HG03139 (cell line): ENCODE measurements around the gene RRBP1.
"Not testable (repeated sequence)": the region's sequence is repeated elsewhere in the genome, so short reads cannot be mapped to it uniquely, and the experiment has no call there.

Experiments
- ATAC-seq: cut with Tn5 transposase; IDR thresholded peaks from one replicate; pipeline ENCODE4 v1.9.1; 2021; ENCODE audit not compliant: unreplicated experiment

RRBP1 gene

DNA sequence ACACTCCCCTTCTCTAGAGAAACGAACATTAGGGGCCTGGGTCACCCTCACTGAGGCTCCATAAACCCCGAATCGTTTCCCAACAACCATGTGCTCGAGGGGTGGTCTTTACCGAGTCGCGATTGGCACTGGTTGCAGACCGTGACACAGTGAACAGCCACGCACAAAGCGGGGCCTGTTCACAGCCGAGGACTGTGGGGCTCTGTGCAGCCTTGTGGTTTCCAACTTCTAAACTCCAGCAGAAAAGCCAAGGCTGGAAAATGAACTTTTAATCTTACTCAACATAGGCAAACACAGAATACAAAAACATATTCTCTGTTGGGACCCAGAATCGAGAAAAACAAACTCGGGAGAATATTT, 19.0 kb downstream of the RRBP1 start:
- no peak for ATAC-seq

DNA sequence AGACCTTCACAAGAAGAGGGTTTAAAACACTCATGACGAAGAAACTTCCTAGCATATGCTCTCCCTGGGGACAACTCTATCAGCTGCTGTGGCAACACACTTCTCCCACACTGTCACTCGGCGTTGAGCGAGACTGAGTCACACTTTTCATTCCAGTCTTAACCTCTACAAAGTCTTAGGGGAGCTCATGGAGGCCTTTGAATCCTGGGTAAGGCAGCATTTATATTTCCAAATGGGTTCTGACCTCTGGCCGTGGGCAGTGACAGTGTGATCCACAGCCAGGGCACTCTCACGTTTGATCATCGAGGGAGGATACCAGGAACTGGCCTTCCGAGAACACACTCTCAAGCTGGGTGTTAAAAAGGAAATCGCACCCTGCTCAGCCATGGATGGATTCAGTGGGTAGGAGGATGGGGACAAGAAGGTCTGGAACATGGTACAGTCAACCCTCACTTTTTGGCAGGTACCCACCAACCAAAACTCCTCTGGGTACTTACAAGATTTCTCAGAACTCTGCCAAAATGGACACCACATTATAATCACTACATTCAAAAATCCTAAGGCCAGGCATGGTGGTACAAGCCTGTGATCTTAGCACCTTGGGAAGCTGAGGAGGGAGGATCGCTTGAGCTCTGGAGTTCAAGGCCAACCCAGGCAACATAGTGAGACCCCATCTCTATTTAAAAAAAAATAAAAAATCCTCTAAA, 19.6 kb downstream of the RRBP1 start:
- no peak for ATAC-seq

DNA sequence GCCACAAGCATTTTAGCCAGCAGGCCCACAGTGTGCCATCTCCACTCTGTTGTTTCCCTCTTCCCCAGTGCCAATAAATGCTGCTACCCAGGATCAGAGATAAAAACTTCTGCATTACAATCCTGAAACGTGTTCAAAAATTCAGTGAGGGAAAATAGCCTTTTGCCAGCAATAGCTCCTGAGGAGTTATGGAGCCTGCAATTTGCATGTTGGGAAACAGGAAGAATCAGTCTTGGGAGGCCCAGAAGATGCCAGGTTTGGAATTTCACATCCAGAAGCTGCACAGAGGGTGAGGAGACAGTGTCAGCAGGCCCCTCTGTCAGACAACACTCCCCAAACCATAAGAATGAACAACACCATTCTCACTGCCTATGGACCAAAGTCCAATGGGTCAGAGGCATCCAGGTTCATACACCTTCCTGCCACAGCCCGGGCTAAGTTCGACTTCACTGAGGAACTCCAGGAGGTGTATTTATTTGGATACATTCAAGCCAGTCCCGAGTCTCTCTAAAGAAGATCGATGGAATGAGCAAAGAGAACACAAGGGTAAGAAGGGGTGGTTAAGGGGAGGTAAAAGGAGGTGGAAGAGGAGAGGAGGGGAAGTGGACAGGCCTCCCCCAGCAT, 20.8 kb downstream of the RRBP1 start:
- no peak for ATAC-seq

DNA sequence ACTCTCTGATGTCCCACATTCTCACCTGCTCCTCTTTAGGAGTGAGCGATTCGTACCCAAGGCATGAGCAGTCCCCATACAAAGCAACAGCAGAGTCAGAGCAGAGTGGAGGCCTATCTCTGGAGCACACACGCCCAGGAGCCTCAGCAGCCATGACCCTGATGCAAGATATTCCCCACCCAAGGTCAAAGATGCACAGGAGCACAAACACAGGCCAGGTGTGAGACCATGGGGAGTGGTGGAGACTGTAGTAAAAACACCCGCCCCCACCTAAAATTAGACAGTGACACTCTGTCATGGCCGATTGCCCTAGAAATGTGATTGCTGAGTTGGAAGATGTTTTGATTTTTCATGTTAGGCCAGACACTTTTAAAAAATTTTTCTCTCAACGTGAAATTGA, 21.4 kb downstream of the RRBP1 start:
- ATAC-seq = no peak

DNA sequence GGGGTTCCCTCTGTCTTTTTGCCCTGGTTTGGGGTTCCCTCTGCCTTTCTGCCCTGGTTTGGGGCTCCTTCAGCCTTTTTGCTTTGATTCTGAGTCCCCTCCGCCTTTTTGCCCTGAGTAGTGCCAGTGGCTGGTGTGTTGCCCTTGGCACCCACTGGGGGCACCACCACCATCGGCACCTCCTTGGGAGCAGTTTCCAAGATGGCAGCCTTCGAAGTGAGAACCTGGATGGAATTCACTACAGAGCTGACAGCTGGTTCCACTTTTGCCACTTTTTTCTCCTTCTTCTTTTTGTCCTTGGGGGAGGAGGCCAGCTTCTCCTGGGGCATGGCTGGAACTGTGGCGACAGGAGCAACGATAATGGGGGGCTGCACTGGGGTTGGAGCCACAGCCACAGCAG, 22.2 kb downstream of the RRBP1 start:
- no peak for ATAC-seq

DNA sequence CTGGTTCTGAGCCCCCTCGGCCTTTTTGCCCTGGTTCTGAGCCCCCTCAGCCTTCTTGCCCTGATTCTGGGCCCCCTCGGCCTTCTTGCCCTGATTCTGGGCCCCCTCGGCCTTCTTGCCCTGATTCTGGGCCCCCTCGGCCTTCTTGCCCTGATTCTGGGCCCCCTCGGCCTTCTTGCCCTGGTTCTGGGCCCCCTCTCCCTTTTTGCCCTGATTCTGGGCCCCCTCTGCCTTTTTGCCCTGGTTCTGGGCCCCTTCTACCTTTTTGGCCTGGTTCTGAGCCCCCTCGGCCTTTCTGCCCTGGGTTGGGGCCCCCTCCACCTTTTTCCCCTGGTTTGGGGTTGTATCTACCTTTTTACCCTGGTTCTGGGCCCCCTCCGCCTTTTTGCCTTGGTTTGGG, 22.7 kb downstream of the RRBP1 start:
- not testable (repeated sequence) for ATAC-seq

DNA sequence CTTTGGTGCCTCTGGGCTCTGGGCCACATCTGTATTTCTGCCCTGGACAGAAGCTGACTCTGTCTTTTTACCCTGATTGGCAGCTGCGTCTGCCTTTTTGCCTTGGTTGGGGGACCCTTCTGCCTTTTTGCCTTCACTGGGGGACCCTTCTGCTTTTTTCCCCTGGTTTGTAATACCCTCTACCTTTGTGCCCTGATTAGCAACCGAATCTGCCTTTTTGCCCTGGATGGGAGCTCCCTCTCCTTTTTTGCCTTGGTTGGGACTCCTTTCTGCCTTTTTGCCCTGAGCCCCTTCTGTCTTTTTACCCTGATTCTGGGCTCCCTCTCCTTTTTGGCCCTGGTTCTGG, 23.4 kb downstream of the RRBP1 start:
- no peak for ATAC-seq

DNA sequence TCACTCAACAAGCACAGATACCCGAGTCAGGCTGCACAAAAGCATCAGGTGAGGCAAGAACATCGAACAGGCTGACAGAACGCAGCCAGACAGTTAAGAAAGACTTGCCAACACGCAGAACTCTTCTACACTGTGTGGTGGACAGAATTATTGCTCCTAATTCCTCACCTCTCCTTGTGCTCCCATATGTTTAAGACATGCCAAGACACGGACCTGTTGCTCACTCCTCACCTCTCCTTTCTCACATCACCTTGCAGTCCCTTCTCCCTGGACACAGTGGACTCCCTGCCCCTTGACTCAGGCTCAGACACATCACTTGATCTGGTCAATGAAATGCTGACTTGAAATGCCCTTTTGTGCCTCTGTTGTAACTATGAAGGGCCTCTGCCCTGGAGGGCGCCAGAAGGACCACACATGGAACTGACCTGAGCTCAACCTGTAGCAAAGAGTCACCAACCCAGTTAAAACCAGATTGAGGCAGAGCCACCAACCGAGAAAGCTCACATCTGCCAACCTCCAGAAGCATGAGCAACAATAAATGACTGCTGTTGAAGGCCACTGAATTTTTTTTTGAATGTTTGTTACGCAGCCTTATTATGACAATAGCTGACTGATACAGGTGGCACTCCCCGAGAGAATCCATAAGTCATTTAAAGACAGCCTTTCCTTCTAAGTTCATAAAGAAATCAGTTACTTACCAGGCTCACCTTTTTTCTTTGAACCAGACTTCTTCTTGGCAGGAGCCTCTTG, 24.0 kb downstream of the RRBP1 start:
- no peak for ATAC-seq

DNA sequence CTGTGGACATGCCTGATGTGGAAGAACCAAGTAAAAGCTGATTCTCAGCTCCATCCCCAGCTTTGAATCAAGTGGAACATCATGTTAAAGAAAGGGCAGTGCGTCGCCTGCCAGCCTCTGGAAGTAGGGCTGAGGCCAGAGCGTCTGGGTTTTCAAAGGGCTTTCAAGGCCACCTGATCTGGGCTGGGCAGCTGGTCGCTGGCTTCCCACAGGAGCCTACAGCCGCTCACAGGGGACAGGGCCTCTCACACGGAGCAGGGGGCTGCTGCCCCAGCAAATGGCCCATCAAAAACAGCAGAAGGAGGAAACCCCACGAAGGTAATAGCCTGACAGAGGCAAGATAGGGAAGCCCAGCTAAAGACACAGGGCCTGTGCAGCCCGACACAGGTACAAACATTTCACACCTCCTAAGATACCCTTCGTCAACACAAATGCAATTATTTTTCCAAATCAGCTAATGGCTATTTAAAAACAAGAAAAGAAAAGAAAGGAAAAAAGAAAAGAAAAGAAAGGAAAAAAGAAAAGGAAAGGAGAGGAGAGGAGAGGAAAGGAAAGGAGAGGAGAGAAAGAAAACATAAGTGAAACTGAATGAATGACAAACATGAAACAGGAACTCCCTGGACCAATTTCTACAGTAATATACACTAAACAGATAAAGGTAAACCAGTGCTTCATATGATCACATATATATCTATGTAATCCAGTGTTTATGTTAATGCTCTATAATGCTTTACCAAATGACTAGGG, 24.8 kb downstream of the RRBP1 start:
- no peak for ATAC-seq

DNA sequence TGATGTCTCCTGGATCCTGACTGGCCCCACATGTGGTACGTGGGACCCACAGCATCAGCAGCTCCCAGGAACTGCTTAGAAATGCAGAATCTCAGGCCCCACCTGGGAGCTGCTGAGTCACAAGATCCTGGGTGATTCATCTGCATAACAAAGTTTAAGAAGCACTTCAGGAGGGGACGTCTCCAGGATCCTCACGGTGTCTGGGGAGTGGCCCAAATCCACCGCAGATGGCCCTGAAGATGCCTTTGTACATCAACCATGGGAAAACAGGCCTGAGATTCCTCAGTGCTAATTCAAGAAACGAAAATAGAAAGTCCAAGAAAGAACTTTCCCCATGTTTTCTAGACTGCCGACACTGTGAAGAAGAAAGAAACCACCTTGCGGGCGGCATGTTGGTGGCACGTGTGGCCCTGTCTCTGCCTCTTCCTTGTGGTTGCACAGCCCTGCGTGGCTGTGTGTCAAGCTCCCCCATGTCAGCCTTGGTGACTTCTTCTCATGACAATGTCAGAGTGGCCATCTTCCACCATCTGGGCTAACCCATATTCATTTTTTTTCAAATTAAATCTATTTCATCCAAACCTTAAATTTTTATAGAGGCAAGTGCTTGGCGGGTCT, 26.1 kb downstream of the RRBP1 start:
- no peak for ATAC-seq

DNA sequence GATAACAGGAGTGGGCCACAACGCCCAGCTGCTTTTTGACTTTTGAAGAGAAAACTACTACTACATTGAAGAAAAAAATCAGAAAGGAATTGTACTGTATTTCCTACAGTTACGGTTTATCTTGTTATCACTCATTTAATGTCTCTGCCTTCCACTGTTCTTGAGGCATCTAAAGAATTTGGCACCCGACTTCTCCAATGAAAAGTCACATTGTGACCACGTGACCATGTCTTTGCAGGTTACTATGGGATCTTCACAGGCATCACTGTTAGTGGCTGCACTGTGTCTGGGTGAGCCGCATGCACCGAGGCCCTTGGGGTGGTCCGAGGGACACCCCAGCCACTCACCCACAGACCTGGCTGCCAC, 26.8 kb downstream of the RRBP1 start:
- no peak for ATAC-seq

DNA sequence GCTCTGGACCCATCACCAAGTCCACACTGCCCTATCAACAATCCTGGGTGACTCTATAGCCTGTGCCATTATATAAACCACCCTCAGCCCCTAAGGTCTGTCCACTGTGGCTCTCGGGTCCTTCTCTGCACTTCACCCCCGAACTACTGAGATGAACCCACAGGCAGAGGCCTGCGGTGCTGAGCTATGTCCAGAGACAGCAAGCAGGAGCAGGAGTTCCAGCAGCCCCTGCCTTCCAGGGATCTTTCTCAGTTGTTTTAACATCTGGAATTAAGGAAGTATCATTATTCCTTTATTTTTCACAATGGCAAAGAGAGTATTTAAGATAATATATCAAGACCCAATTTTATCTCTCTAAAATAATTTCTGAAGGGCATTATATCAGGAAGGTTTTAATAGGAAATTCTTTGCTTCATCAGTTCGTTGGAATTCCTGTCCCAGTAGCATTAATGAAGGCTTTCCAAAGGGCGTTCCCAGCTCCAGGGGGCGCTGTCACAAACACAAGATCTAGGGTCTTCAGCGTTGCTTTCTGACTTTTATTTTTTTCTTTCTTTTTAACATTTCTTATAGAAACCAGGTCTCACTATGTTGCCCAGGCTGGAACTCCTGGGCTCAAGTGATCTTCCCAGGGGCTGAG, 27.3 kb downstream of the RRBP1 start:
- no peak for ATAC-seq

DNA sequence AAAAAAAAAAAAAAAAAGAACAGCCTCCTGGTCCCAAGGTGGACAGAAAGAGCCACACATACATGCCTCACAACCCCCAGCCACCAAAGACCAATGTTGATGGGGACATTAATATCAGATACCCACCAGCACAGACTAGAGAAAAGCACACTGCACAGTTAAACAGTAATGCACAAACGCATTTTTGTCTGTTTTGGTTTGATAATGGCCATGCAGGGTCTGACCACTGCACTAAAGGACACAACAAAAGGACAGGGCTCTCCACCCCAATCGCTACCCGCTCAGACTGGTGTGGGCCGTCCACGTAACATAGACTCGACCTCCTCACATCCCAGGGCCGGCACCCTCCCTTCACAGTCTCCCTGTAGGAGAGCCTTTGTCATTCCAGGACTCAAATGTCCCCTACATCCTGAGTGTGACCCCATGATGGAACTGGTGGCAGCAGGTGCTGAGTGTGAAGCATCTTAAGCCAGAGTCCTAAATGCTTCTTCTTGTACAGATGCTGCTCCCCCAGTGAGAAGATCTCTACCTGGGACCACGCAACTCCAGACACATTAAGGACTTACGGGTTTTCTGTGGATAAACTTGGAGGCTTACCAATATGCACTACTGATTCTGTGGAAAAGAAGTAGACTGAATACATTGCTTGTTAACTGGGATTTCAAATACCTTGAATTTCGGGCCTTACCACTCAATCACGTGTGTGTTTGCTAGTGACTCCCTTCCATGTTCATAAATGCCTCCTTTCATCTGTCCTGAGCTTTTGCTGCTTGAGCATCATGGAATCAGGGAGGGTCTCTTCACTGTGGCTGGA, 28.0 kb downstream of the RRBP1 start:
- no peak for ATAC-seq

DNA sequence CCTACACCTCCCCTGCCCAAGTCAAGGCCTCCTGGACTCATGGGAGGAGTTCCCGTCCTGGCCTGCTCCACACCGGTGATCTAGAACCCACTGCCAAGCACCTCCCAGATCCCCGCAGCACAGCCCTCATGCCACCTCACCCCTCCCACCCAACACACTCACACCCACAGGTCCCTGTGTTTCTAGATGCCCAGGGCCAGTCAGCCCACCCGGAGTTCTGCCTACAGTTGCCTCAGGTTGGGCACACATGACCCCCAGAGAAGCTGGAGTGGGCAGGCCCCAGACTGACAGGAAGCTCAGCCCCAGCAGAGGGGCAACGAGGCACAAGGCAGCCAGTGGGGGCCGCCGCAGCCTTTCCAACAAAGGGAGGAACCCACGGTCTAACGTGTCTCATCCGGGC, 29.6 kb downstream of the RRBP1 start:
- no peak for ATAC-seq

DNA sequence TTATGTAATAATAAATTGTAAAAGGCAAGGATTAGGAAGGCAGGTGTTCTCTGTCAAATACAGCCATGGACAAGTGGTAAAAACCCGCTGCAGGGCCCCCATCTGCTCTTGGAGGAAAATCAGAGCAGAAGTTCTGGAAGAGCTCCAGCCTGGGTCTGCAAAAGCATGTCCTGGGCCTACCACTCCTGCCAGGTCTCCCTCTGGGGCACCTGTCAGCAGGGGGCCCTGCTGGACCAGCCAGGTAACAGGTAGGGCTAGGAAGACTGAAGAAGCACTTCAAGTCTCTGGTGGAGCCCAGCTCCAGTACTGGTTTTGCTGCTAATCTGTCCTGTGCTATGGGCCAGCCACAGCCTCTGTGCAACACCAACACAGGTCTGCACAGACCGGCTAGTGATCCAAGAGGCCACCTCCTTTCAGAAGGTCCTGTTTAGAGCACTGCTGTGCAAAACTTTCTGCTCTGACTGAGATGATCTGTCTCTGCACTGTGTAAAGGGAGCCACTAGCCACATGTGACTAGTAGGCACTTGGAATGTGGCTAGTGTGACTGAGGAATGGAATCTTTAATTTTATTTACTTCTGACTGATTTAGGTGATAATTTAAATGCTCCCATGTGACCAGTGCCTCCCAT, 30.2 kb downstream of the RRBP1 start:
- ATAC-seq = no peak

DNA sequence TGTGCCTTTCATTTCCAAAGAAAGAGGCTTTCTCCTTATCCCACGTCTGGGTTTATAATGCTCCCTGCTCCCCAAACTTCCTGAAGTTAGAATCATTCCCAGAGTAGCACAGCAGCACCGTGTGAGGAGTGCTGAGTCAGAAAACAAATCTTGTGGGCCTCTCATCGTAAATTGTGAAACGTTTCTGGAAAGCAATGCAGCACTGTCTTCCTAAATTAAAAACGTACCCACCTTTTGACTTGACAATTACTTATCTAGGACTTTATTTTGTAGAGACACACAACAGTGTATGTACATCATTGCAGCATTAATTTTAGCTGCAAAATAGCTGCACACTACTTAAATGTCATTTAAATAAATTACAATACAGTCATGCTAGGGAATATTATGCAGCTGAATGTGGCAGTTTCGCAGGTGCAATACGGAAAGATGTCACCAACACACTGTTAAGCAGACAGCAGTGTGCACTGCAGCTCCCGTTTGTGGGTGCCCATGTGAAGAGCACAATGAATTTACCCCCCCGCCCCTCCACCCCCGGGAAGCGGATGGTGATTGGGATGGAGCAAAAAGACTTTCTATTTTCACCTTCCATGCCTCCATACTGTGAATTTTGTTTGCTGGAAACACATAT, 30.8 kb downstream of the RRBP1 start:
- no peak for ATAC-seq

DNA sequence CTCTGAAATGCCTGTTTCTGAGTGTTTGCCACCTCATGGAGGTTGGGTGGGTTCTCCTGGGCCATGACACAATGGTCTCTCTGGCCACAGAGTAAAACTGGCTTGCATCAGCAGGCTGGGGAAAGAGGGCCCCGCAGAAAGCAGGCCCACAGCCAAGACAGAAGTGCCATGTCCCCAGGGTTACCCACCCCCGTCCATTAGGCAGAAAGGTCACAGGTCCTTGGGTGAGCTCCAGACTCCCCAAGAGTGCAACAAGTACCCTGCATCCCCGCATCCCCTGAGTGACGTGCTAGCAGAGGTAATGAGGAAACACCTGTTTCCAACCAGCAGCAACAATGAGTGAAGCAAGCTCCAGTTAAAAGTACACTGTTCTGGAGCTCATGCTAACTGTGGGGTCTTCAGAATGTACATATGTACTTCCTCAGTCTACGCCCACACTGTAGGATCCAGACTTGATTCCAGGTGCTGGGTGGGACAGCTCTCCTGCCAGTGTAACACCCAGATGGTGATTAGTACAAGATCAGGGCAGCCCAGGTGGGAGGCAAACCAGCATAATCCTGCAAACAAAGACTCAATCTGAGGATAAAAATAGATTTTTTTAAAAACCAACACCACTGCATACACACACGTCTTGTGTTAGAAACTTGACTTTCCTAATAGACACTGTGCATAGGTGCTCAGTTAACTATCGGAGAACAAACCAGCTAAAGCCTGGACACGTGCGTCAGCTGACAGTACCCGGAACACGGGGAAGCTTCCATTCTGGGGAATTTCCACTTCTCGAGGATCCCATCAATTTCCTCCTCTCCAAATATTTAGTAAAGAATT, 31.5 kb downstream of the RRBP1 start:
- no peak for ATAC-seq
